ENCODE results near the gene A1BG. TPM values are rescaled to one million over a fixed set of nuclear protein-coding genes. Genes with fewer than 3 reads are reported as not detected.
"Not testable (repeated sequence)": the region's sequence is repeated elsewhere in the genome, so short reads cannot be mapped to it uniquely, and the experiment has no call there.

The A1BG gene
- total RNA-seq, 1 experiment from 2014 or later = 4.1 TPM

DNA sequence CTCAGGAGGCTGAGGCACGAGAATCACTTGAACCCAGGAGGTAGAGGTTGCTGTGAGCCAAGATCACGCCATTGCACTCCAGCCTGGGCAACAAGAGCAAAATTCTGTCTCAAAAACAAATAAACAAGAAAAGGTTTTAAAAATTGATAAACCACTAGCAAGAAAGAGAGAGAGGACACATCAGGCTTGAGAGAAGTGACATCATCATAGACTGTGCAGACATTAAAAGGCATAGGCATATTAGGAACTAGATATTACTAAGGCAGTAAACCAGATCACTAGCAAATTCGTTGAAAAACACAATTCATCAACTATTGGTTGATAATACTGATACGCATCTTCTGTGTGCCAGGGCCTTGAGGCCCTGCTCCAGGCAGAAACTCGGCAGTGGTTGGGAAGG, 7.7 kb downstream of the A1BG start:
- DNase-seq (ENCODE audit: extremely low read depth, low read depth) = no peak

GRCh38 chr19:58338825-58339558, 14.3 kb downstream of the A1BG start:
- no peak for DNase-seq (ENCODE audit: extremely low read depth, low read depth)

DNA sequence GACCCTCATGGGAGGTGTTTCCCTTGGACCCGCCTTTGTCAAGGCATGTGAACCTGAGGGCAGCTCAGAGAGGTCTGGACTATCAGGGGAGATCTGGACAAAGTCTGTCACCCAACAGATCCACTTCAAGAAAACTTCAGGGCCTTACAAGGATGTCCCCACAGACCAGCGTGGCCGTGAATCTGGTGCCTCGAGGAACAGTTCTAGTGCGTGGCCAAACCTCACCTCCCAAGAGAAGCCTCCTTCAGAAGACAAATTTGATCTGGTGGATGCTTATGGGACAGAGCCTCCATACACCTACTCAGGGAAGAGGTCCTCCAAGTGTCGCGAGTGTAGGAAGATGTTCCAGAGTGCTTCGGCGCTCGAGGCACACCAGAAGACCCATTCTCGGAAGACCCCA, 15.0 kb downstream of the A1BG start:
- no peak for DNase-seq (ENCODE audit: extremely low read depth, low read depth)

- DNase-seq (ENCODE audit: extremely low read depth, low read depth) = no peak
These were observed 16.5 kb downstream of the A1BG start for GRCh38 chr19:58336820-58337219.

DNA sequence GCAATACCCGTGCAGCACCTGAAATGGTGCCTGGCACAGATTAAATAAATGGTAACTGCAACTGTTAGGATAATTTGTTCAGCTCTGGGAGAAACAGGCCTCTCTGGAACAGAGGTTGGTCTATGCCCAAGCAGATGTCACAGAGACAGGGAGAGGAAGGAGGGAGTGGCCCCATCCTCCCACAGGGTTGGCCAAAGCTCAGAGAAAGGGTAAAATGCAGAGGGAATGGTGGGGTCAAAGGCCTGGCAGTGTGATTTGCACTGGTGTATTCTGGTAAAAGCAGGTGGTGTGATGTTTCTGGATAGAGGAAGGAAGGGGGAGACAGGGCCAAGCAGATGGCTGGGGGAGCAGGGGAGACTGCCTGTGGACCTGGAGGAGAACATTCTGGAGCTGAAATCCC, 17.1 kb downstream of the A1BG start:
- DNase-seq (ENCODE audit: extremely low read depth, low read depth) = no peak

DNA sequence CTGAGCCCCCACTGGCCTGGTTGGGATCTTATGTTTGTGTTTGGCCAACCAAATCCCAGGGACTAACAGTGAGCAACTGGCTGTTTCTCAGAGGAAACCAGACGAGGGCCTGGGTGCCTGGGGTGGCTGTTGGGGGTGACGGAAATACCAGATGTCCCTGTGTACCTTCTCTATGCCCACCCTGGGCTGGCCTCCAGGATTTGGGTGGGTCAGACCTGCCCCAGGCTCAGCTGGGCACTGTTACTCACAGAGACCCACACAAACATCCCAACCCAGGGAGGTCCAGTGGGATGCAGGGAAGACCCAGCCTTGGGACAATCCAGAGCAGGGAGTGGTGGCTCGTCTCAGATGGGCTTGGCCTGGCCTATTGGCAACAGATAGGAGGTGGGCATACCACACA, 17.7 kb downstream of the A1BG start:
- DNase-seq (ENCODE audit: extremely low read depth, low read depth) = no peak

DNA sequence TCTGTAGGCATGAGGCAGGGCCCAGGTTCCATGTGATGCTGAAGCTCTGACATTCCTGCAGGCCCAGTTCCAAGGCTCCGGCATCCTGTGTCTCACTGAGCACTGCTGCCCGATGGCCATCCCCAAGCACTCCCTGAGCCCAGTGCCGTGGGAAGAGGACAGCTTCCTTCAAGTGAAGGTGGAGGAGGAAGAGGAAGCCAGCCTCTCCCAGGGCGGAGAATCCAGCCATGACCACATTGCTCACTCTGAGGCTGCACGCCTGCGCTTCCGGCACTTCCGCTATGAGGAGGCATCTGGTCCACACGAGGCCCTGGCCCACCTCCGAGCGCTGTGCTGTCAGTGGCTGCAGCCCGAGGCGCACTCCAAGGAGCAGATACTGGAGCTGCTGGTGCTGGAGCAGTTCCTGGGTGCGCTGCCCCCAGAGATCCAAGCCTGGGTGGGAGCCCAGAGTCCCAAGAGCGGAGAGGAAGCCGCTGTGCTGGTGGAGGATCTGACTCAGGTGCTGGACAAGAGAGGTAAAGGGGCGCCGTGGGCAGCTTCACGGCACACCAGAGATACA, 18.5 kb downstream of the A1BG start:
- no peak for DNase-seq (ENCODE audit: extremely low read depth, low read depth)

DNA sequence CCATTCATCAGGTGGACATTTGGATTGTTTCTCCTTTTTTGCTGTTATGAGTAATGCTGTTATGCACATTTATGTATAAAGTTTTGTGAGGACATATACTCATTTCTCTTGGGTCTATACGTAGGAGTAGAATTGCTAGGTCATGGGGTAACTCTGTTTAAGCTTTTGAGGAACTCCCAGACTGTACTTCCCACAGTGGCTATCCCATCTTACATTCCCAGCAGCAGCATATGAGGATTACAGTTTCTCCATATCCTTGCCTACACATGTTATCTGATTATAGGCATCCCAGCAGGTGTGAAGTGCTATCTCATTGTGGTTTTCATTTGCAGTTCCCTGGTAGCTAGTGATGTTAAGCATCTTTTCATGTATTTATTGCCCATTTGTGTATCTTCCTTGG, 20.6 kb downstream of the A1BG start:
- no peak for DNase-seq (ENCODE audit: extremely low read depth, low read depth)

DNA sequence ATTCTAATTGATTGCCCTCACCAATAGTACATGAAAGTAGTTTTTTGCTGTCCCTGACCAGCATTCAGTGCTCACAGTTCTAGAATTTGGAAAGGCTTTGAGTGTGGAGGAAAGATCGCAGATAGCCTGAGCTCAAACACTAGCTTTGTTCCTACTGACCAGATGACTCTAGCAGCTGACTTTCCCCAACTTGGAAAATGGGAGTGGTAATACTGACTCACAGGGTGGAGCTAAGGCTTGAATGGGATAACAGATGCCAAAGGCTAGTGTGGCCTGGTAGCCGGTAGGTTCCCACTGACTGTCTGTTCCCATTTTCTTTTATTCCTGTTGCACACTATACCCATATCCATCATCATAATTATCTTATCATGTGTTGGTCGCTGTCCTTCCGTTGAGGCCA, 22.8 kb downstream of the A1BG start:
- DNase-seq (ENCODE audit: extremely low read depth, low read depth) = peak; percentile 24

GRCh38 chr19:58328999-58329398, 24.3 kb downstream of the A1BG start:
- DNase-seq (ENCODE audit: extremely low read depth, low read depth) = no peak

DNA sequence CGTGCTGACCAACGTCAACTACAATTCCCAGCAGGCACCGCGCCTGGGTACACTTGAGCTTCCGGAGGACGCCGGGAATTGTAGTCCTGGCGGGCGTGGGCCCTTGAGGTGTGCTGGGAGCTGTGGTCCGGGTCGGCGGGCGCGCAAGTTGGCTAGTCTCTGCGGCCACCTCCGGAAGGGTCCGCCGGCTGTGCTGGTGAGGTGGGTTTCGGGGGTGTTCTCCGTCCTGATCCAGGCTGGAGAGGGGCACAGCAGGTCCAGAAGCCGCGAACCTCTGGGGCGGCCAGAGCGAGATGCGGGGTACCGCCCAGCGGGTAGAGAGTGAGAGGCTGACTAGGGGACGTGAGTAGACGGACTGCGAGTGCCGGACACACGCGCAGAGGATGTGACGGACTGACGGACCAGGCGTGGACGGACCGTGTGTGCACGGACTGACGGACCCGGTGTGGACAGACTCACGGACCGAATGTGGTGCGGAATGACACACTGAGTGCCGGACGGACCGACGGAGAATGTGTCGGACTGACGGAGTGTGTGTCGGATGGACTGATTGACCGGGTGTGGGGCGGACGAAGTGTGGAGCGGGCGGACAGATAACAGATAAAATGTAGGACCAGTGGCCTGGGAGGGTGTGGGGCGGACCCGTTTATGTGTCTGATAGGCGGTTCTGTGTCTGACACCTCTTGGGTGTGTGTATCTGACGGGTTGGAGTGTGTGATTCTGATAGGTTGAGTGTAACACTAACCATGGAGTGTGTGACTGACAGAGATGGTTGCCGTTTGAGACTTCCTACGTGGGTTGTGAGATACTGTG, 26.2 kb downstream of the A1BG start, which contains the start of gene ZSCAN22:
Gene ZSCAN22 (plus strand): TSS at position 81 of the 813 bp plus-strand sequence. CDS start 7,809 bp downstream, outside the sequence.
- peak; percentile 89 for DNase-seq (ENCODE audit: extremely low read depth, low read depth)

GRCh38 chr19:58326501-58326913, 26.8 kb downstream of the A1BG start:
- DNase-seq (ENCODE audit: extremely low read depth, low read depth) = no peak

- no peak for DNase-seq (ENCODE audit: extremely low read depth, low read depth)
These were observed 27.8 kb downstream of the A1BG start for GRCh38 chr19:58325311-58326022.

DNA sequence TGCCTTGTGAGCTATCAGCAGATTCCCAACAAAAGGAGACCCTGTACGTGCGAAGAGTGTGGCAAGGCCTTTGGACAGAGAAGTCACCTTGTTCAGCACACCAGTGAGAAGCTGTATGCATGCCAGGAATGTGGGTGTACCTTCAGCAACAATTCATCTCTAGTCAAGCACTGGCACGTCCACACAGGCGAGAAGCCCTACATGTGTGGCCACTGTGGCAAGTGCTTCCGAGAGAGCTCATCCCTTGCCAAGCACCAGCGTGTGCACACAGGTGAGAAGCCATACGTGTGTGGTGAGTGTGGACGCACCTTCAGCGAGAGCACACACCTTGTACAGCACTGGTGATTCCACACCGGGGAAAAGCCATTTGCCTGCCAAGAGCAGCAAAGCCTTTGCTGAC, 34.1 kb downstream of the A1BG start:
- DNase-seq (ENCODE audit: extremely low read depth, low read depth) = no peak

- no peak for DNase-seq (ENCODE audit: extremely low read depth, low read depth)
These were observed 35.0 kb downstream of the A1BG start for GRCh38 chr19:58318297-58318696.

DNA sequence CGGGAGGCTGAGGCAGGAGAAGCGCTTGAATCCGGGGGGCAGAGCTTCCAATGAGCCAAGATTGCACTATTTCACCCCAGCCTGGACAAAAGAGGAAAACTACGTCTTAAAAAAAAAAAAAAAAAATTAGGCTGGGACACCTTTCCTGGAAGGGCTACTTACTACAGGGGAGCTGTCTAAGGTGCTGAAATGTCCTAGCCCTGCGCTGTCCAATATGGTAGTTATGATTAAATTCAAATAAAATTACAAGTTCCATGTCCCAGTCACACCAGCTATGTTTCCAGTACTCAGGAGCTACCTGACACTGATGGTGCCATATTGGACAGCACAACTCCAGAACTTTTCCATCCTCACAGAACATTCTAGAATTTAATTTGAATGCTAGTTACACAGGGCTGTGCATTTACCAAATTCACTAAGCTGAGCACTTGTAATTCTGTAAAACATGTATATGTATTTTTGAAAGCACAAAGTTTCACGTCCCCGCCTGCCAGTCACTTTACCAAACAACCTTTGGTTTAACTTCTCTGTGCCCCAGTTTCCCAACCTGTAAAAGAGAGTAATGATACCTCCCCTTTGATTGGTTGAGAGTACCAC, 35.7 kb downstream of the A1BG start:
- DNase-seq (ENCODE audit: extremely low read depth, low read depth) = no peak

- no peak for DNase-seq (ENCODE audit: extremely low read depth, low read depth)
These were observed 37.7 kb downstream of the A1BG start for GRCh38 chr19:58315580-58315979.

DNA sequence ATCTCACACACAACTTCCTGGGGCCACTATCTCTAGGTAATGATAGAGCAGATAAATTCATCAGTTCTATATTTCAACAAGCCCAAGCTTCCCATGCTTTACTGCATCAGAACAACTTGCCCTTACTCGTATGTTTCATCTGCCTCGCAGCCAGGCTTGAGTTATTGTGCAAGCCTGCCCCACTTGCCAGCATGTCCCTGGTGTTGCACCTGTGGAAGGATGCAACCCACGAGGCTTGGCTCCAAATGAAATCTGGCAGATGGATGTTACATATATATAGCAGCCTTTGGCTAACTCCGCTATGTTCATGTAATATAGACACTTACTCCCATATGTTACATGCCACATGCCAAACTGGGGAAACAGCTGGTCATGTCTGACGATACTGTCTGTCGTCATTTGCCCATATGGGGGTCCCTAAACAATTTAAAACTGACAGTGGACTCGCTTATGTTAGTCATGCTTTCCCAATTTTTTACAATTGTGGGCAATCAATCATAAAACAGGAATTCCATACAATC, 41.9 kb downstream of the A1BG start:
- DNase-seq (ENCODE audit: extremely low read depth, low read depth) = no peak

GRCh38 chr19:58310685-58311084, 42.6 kb downstream of the A1BG start:
- not testable (repeated sequence) for DNase-seq (ENCODE audit: extremely low read depth, low read depth)

DNA sequence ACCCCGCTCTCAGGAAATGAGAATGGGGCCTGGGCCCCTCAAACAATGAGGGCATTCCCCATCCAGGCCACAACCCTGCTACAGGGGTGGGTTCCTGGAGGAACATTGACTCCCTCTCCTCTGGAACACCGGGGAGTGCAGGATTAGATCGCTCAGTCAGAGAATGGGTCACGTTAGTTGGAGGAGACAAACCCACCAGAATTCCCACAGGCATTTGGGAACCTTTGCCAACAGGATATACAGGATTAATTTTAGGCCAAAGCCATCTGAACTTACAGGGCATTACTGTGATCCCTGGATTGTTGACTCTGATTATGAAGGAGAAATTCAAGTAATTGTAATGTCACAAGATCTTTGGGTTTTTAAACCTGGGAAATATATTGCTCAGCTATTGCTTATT, 45.6 kb downstream of the A1BG start:
- DNase-seq (ENCODE audit: extremely low read depth, low read depth) = no peak

Data from NCI-H460 (cell line).